Measurements from ENCODE around the gene DPP9. TPM values are rescaled to one million over a fixed set of nuclear protein-coding genes. Genes with fewer than 3 reads are reported as not detected.
"Not testable (repeated sequence)": the region's sequence is repeated elsewhere in the genome, so short reads cannot be mapped to it uniquely, and the experiment has no call there.

DPP9 gene
- total RNA-seq, 1 donor from 2014 or later, result 34.0 TPM

- Histone ChIP-seq H3K27me3 (ENCODE audit: control insufficient read depth, insufficient read depth, low read length) (no peaks in the 10 kb centered on the region), H3K36me3 (ENCODE audit: control insufficient read depth, insufficient read depth, low read length) (no peaks in the 10 kb centered on the region), H3K4me3 (ENCODE audit: low read depth, low read length) (no peak overlapping the region)
- DNase-seq (ENCODE audit: low read depth) (peak; percentile 2), FAIRE-seq (no peak)
- no peak for TF ChIP-seq CTCF (IDR thresholded peaks at IDR 0.05; ENCODE audit: insufficient read depth, low read length, severe bottlenecking)
These were observed 30.6 kb upstream of the DPP9 start for GRCh38 chr19:4754248-4754647.

- FAIRE-seq (no peak), DNase-seq (ENCODE audit: low read depth) (no peak)
- Histone ChIP-seq H3K27me3 (ENCODE audit: control insufficient read depth, insufficient read depth, low read length) (no peaks in the 10 kb centered on the region), H3K4me3 (ENCODE audit: low read depth, low read length) (no peak overlapping the region), H3K36me3 (ENCODE audit: control insufficient read depth, insufficient read depth, low read length) (no peaks in the 10 kb centered on the region)
- no peak for TF ChIP-seq CTCF (IDR thresholded peaks at IDR 0.05; ENCODE audit: insufficient read depth, low read length, severe bottlenecking)
These were observed 26.4 kb upstream of the DPP9 start for GRCh38 chr19:4749870-4750590.

GRCh38 chr19:4748589-4748988, 24.9 kb upstream of the DPP9 start:
- no peak overlapping the region for H3K4me3 ChIP-seq (ENCODE audit: low read depth, low read length)
- DNase-seq (ENCODE audit: low read depth), result no peak
- no peak for TF ChIP-seq CTCF (IDR thresholded peaks at IDR 0.05; ENCODE audit: insufficient read depth, low read length, severe bottlenecking)
- no peaks in the 10 kb centered on the region for H3K27me3 ChIP-seq (ENCODE audit: control insufficient read depth, insufficient read depth, low read length)
- no peaks in the 10 kb centered on the region for H3K36me3 ChIP-seq (ENCODE audit: control insufficient read depth, insufficient read depth, low read length)
- FAIRE-seq, result no peak

GRCh38 chr19:4748185-4748584, 24.5 kb upstream of the DPP9 start:
- DNase-seq (ENCODE audit: low read depth), result no peak
- no peak for TF ChIP-seq CTCF (IDR thresholded peaks at IDR 0.05; ENCODE audit: insufficient read depth, low read length, severe bottlenecking)
- no peaks in the 10 kb centered on the region for H3K36me3 ChIP-seq (ENCODE audit: control insufficient read depth, insufficient read depth, low read length)
- H3K27me3 ChIP-seq (ENCODE audit: control insufficient read depth, insufficient read depth, low read length), result no peaks in the 10 kb centered on the region
- no peak overlapping the region for H3K4me3 ChIP-seq (ENCODE audit: low read depth, low read length)
- FAIRE-seq, result no peak

GRCh38 chr19:4745986-4746385, 22.3 kb upstream of the DPP9 start:
- H3K4me3 ChIP-seq (ENCODE audit: low read depth, low read length), result no peak overlapping the region
- no peaks in the 10 kb centered on the region for H3K36me3 ChIP-seq (ENCODE audit: control insufficient read depth, insufficient read depth, low read length)
- TF ChIP-seq CTCF (IDR thresholded peaks at IDR 0.05; ENCODE audit: insufficient read depth, low read length, severe bottlenecking), result no peak
- no peak for DNase-seq (ENCODE audit: low read depth)
- no peaks in the 10 kb centered on the region for H3K27me3 ChIP-seq (ENCODE audit: control insufficient read depth, insufficient read depth, low read length)
- FAIRE-seq, result no peak

GRCh38 chr19:4745175-4745574, 21.5 kb upstream of the DPP9 start:
- H3K27me3 ChIP-seq (ENCODE audit: control insufficient read depth, insufficient read depth, low read length); DNase-seq (ENCODE audit: low read depth); H3K36me3 ChIP-seq (ENCODE audit: control insufficient read depth, insufficient read depth, low read length); FAIRE-seq; H3K4me3 ChIP-seq (ENCODE audit: low read depth, low read length): not testable (repeated sequence)
